CMK (cell line): Measurements from ENCODE around the gene HIGD1A.

ENCODE experiments used
- DNase-seq: peaks from one replicate; pipeline ENCODE4 v3.0.0-alpha.2; 2010; ENCODE audit warnings: low read depth

Gene HIGD1A

DNA sequence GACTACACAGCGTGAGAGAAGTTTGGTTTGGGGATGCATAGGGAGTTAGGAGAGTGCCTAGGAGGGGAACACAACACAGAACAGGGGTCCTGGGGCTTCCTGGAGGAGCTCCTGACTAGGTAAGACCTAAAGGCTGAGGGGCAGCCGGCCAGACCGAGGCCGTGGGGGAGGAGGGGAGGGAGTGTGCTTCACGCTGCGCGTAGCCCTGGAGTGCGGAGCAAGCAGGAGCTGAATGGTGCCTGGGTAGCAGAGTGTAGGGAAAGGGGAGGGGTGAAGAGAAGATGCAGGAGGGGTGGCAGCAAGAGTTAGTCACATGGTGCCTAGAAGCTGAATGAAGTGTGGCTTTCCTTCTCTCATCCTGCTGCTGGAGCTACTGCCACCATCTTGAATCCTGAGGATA is 69.3 kb downstream of the HIGD1A start:
- DNase-seq: no peak

DNA sequence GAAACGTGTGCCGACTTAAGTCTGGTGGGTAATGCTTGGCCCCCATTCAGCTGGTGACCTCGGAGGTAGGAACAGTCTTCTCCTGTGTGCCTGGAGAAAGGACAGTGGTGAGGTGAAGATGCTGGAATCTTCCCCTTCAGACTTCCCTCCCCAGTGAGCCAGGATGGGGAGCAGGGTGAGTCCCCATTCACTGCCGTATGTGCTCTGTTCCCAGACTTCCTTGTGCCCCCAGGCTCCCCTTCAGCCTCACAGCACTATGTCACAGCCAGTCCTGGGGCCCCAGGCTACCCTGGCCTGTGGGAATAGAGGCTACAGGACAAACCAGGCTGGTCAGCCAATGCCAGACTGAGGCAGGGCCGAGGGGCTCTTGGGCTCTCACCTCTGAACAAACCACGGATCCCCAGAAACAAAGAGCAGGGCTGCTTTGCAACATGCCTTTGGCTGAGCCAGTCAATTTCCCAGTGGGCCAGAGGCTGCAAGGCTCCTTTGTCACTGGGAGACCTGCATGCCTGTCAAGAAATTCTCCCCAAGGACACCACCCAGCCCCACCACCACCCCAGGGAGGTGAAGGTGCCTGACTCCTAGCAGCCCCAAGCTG is 69.9 kb downstream of the HIGD1A start:
- no peak for DNase-seq

DNA sequence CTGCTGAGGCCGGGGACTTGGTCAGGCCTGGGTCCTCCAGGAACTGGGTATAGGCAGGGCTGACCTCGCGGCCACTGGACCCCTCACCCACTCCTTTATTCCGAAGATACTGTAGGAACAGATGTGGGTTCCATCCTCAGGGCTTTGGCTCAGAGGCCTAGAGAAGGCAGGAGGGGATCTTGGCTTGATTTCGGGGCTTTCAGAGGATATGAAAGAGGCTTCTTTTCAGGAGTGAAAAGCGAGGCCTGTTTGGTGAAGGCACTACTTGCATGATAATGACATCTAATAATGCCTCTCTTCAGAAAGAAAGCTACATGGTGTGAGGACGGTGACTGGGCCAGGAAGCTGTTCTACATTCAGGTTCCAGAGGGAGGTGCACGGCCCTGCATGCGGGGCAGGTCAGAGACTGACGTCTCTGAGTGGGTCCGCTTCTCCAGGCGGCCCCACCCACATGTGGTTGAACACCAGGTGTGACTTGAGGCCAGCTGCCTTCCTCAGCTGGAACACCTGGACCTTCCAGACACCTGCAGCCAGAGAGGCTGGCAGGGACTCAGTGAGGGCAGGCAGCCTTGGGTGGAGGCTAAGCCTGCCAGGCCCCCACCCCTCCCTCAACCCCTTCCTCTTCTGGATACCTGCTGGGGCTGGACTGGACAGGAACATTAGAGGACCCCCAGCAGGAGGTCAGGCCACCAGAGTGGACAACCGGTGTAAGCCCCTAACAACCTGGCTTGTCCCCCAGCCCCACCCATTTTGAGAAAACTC is 70.6 kb downstream of the HIGD1A start:
- DNase-seq: no peak
